HK-2 (cell line): ENCODE data around the gene USP8.
"Not testable (repeated sequence)": the region's sequence is repeated elsewhere in the genome, so short reads cannot be mapped to it uniquely, and the experiment has no call there.

Experiments
- DNase-seq: peaks from one replicate; pipeline ENCODE4 v3.0.0-alpha.2; 2018; ENCODE audit not compliant: unreplicated experiment

Gene USP8

DNA sequence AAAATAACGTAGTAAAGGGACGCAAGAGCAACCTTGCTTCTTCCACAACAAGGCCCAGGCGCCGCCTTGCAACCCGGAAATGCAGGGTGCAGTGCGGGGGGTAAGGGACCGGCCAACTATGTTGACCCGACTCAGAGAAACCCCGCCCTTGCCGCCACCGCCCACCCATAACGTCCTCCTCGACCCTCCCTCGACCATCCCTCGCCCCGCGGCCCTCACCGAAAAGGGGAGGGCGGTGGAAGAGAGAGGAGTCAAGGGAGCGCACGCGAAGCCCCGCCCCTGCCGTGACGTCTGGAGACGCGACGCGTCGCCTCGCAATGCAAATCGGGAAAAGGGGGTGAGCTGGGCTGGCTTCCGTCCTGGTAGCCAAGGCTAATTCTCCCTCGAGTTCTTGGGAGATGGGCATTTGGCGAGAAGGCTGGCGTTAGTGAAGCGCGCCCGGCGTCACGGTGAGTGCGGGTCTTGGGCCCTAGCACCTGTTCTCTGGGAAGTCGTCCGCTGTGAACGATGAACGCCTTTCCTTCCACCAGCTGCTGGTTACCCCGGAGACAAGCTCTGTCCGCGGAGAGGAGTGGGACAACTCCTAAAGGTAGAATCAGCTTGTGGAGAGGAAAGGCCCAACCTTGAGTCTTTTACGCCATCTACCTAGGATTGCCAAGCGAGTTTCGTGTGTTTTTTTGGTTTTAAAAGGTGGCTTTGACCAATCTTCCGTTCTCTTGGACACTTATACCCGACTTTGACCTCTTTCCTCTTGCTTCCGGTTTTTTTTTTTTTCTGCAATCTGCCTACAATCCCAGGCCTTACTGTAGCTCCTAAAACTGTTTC, at the start of gene USP8:
Gene USP8 (plus strand): TSS at position 340 of the 825 bp plus-strand sequence. CDS start 14,669 bp downstream, outside the sequence.
- DNase-seq, result peak; percentile 95

DNA sequence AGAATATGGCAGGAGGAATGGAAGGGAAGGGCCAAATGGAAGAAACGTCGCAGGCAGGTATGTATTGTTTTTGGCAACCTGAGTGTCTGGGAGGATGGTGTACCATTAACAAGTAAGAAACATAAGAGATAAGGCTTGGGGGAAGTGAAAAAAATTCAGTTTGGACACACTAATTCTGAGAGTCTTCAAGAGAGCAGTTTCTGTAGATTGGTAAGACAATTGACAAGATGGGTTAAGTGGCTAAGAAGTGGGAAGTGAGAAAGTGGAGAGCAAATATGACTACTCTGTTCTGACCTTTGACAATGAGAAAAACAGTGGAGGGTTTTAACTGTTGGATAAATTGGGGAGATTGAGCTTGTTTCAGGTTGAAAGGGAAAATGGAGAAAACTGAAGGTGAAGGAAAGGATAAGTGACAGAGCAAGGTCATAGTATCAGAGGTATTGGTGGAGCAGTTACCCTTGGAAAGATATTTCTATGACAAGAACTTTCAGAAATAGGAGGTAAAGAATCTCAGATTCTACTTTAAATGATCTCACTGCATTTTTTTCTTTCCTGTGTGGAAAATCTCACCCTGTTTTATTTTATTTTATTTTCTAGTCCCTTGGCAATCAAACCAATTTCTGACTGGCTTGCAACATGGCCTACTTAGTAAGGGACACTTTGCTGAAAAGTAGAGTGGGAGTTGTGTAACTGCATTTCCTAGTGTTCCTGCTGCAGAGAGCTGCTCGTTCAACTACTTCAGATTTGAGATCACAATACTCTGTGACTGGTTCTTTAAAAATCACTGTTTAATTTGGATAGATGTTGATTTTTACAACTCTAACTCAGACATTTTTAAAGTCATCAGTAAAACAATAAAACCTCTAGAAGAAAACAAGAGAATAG, 46.1 kb upstream of the USP8 start:
- DNase-seq, result no peak

DNA sequence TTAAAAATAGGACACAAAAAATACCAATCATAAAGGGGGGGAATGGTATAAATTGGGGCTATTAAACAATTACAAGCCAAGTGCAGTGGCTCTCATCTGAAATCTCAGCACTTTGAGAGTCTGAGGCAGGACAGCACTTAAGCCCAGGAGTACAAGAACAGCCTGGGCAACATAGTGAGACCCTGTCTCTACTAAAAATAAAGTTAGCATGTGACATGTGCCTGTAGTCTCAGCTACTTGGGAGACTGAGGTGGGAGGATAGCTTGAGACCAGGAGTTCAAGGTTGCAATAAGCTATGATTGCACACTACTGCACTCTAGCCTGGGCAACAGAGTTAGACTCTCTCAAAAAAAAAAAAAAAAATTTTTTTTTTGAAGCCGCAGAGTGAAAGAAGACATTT, 45.4 kb upstream of the USP8 start:
- DNase-seq, result no peak

DNA sequence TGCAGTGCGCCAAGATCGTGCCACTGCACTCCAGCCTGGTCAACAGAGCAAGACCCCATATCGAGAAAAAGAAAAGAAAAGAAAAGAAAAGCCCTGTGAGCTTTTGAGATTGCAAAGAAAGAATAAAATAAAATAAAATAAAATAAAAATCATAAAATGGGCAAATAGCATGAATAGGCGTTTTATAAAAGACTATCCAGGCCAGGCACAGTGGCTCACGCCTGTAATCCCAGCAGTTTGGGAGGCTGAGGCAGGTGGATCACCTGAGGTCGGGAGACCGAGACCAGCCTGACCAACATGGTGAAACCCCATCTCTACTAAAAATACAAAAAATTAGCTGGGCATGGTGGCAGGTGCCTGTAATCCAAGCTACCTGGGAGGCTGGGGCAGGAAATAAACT, 44.8 kb upstream of the USP8 start:
- DNase-seq, result not testable (repeated sequence)

DNA sequence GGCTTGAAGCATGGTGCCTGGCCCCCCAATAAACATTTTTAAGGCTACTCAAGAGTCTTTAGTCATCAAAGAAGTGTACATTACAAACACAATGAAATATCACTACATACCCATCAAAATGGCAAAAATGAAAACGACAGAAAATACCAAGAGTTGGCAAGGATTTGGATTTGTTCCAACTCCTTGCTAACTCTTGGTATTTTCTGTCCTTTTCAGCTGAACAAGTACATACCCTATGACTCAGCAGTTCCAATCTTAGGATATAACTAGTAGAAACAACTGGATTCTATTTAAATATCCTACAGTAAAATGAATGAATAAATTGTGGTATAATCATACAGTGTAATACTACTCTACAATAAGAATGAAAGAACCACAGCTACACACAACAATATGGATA, 44.1 kb upstream of the USP8 start:
- no peak for DNase-seq

DNA sequence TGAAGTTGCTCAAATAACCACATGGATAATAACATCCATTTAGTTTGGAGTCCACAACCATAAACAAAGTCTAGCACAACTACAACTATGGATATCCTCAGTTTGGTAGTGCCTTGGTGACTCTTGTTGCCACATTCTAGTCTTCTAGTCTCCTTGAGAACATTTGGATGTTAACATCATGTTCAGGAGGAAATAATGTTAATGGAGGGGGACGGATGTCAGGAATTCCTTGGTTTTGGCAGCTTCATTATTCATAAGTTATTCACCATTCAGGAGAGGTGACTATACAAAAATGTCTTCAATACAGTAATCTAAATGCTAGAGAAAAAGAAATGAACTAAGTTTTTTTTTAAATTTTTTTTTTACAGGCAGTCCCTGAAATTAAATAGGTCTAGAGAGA, 42.8 kb upstream of the USP8 start:
- DNase-seq, result no peak

DNA sequence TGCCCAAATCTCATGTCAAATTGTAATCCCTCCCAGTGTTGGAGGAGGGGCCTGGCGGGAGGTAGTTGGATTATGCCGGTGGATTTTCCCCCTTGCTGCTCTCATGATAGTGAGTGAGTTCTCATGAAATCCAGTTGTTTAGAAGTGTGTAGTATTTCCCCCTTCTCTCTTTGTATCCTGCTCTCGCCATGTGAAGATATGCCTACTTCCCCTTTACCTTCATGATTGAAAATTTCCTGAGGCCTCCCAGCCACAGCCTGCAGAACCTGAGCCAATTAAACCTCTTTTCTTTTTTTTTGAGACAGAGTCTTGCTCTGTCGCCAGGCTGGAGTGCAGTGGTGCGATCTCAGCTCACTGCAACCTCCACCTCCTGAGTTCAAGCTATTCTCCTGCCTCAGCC, 41.8 kb upstream of the USP8 start:
- DNase-seq, result not testable (repeated sequence)

DNA sequence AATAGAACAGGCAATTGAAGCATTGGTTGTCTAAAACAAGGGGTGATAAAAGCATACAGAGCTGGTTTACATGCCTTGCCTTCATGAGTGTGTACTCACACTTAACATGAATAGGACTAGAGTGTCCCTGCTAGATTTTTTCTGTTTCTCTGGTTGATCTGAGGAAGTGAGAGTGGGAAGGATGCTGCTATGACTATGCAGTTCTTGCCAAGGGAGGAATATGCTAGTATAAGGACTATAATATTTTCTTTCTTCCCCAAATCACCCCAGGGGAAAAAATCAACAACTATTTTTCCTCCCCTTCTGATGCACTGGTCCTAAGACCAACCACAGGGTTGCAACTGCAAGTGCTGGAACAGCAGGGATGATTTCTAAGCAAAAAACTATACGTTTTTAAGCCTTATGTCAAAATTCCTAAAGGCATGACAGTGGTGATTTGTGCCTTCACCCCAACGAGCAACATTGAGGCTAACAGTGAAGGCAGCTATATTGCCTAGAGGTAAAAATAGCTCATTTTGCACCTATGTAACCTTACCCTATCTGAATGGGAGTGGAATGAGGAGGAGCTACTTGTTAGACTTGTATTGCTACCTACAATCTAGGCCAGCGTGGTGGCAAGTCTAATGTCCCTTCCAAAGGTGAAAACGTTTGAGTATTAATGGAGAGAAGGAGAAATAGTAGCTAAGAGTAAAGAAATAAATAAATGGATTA, 33.5 kb upstream of the USP8 start:
- DNase-seq, result no peak

DNA sequence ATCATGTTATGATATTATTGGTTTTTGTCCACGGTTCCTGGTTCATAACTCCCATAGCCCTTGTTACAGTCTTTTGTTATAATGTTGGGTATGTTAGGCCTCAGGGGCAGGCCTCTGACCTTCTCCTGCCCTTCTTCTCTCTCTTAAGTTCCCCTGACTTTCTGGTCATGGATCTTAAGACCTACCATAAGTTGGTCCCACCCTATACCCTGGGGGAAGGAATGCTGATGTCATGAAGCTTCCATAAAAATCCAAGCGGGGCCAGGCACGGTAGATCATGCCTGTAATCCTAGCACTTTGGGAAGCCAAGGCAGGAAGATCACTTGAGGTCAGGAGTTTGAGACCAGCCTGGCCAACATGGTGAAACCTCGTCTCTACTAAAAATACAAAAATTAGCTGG, 32.6 kb upstream of the USP8 start:
- not testable (repeated sequence) for DNase-seq

DNA sequence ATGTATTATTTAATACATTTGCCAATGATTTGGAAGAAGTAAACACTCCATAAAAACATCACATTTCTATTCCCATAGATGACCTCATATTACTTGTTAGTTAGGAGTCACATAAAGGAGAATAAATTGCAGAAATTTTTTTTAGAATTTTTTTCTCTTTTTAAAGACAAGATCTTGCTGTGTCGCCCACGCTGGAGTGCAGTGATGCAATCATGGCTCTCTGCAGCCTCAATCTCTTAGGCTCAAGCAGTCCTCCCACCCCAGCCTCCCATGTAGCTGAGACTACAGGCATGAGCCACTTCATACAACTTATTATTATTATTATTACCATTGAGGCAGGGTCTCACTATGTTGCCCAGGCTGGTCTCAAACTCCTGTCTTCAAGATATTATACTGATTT, 12.3 kb upstream of the USP8 start:
- no peak for DNase-seq

DNA sequence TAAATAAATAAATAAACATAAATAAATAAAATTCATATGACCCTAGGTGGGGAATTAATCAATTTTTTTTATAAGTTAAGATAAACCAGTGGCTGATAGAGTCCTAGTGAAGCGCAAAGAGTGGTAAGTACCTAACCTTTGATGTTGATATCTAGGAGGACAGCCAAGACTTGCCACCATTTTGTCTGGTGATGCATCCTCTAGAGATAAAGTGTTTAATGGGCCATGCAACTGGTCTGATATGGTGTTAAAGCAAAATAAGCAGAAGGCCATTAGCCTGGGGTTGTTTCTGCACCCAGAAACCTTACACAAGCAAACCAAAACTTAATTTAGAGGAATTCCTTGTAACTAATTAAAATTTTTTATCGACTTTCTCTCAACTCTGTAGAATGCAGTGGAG, 9.6 kb upstream of the USP8 start:
- no peak for DNase-seq

DNA sequence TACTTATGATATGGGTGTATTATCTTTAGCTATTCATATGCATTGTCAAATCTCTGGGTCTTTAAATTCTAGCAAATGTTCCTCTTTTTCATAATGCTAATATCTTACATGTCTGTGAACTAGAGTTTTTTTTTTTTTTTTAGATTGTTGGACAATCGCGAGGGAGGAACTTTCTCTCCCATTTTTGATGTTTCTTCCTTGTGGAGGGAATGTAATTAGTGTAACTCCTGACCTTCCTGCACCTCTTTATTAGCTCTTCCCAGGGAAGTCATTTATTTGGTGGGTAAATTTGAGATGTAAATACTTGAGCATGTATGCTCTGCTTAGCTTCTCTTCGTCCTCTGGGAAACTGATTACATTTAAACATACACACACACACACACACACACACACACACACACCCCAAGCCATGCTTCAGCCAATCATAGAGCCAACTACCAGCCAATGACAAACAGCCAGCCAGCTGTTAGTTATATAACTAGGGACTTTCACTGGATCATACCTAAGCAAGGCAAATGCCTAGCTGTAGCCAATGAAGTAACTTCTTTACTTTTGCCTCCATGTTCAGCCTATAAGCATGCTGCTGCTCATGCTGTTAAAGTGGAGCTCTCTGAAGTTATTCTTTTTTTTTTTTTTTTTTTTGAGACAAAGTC, 8.3 kb upstream of the USP8 start:
- DNase-seq, result no peak

DNA sequence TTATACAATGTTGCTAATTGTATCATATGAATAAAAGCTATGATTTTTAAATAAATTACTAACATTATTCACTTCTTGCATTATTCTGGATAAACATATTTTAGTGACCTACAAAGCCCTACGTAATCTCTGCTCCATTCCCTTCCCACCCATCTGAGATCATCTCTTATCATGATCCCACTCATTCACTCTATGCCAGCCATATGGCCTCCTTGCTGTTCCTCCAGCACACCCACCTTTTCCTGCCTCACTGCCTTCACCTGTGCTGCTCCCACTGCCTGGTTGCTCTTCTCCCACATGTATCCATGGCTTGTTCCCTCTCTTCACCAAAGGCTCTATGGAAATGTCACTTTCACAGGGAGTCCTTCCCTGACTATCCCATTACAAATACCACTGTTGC, 7.3 kb upstream of the USP8 start:
- DNase-seq, result no peak

DNA sequence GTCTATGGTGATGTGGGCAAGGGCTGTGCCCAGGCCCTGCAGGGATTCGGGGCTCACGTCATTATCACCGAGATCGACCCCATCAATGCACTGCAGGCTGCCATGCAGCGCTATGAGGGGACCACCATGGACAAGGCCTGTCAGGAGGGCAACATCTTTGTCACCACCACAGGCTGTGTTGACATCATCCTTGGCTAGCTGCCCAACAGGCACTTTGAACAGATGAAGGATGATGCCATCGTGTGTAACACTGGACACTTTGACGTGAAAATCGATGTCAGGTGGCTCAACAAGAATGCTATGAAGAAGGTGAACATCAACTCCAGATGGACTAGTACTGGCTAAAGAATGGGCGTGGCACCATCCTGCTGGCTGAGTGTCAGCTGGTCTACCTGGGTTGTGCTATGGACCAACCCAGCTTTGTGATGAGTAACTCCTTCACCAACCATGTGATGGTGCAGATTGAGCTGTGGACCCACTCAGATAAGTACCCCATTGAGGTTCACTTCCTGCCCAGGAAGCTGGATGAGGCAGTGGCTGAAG, 6.1 kb upstream of the USP8 start:
- no peak for DNase-seq

DNA sequence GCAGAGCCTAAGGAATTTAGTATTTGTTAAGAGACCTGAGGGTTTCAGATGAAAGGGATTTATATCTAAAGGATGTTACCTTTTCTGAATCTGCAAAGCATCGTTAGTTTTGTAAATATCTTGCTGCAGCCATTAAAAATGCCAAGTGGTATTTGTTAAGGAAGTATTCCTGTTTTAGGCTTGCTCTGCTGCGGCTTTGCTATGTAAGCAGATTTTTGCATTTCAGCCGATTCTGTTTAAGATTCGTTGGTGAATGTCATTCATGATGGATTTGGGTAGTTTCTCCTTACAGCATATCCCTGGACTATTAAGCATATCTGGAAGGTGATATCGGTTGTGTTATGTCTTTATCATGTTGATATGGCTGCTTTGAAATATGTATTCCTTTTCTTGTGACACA, 1.0 kb downstream of the USP8 start:
- no peak for DNase-seq

DNA sequence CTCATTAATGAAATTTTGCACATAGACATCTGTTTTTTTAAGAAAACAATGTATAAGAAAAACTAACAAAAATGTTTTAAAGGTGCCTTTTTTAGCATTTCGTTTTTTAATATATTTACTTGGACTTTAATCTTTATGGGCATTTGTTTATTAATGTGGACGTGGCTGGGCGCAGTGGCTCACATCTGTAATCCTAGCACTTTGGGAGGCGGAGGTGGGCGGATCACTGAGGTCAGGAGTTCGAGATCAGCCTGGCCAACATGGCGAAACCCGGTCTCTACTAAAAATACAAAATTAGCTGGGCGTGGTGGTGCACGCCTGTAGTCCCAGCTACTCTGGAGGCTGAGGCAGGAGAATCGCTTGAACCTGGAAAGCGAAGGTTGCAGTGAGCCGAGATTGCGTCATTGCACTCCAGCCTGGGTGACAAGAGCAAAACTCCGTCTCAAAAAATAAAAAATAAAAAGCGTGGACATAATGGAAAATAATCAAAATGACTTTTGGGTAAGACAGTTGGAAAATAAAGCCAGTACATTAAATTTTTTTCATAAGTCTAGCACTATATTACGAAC, 1.6 kb downstream of the USP8 start:
- not testable (repeated sequence) for DNase-seq

DNA sequence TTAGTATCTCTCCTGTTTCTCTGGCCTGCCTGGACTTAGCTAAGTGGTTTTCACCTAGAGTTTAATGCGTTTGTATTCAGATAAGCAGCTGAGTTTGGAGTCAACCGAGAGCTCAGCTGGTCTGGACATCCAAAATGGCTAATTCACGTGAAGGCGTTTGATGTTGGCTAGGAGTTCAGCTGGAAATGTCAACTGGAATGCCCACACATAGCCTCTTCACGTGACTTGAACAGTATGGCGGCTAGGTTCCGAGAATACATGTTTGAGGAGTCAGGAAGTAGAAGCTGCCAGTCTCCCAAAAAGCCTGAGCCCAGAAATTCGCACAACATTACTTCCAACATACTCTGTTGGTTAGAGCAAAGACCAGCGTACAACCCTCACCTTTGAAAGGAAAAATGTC, 2.2 kb downstream of the USP8 start:
- DNase-seq, result no peak

DNA sequence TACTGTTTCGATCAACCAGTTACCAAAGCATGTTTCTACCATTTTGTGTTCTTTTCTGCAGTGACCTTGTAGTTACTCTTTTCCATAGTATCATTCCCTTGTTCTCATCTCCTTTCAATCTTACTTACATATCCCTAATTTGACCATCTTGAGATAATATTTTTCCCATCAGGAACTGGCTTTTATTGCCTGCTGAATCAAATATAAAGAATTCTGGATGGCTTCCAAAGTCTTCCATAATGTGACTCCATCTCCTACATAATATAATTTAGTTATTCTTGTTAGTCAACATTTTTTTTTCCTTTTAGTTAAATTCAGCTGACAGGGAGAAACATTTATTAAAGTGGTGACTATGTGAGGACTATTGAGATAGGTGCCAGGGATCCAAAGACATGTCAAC, 7.0 kb downstream of the USP8 start:
- no peak for DNase-seq

DNA sequence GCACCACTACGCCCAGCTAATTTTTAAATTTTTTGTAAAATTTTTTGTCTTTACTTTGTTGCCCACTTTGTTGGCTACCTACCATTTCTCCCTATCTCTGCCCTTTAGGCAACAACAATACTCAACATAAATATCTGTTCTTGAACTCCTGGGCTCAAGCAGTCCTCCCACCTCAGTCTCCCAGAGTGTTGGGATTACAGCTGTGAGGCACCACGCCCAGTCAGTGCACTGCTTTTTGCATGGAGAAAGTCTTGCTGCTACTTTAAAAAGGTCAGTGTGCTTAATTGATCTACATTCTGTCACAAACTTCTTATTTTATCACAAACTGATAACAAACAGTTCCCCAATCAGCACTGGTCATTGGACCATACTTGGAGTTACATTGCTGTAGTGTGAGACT, 8.0 kb downstream of the USP8 start:
- no peak for DNase-seq

DNA sequence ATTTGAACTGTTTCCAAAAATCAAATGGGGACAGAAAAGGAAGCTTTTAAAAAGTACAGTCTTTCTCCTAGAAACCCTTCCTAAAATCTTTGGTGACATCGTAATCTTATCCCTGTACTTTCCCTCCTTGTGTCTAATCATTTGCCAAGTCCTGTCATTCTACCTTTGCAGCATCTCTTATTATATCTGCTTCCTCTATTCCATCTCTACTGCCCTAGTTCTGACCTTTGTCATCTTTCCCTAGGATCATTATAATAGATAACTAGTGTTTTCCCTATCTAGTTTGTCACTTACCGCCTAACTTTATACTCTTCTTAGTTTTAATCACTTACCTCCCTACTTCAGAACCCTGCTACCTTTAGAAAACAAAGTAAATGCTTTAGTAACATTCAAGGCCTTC, 11.6 kb downstream of the USP8 start:
- DNase-seq, result no peak

DNA sequence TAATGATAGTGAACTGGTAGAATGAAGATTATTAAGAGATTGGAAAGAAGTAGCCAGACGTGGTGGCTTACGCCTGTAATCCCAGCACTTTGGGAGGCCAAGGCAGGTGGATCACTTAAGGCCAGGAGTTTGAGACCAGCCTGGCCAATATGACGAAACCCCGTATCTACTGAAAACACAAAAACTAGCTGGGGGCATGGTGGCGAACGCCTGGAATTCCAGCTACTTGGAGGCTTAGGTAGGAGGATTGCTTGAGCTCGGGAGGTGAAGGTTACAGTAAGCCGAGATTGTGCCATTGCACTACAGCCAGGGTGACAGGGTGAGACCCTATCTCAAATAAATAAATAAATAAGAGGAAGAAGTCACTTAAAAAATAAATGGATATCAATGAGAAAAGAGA, 14.0 kb downstream of the USP8 start:
- DNase-seq, result no peak
